ENCODE results near the gene TMEM233. TPM values are rescaled to one million over a fixed set of nuclear protein-coding genes. Genes with fewer than 3 reads are reported as not detected.
A peak's percentile ranks its signal among the peaks of the same experiment; 100 is the strongest.

The TMEM233 gene
- total and polyA plus RNA-seq, 2 experiments from 2014 or later = not detected

DNA sequence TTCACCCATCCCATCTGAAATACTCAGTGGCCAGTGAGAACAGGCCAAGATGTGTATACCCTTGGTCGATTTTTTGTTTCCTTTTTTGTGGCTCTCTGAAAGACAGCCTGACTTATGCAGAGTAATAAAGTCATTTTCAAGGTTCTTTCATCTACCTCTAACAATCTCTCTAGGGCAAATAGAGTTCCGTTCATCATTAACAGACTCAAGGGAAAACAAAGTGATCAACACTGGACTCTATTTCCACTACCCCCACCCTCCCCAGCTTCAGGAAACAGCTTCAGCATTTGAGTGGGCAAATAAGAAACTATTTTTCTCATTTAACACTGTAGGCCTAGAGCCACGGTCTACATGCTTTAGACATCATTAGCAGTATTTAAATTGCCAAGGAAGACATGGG lies 90.2 kb downstream of the TMEM233 start:
- no peaks in the 10 kb centered on the region for H3K9me3 ChIP-seq (ENCODE audit: low read depth)
- H3K9me2 ChIP-seq (replicated peaks; ENCODE audit: insufficient read depth) = no peaks in the 10 kb centered on the region
- H4K20me1 ChIP-seq (ENCODE audit: insufficient read depth, poor library complexity, severe bottlenecking) = no peaks in the 10 kb centered on the region
- TF ChIP-seq EZH2phosphoT487 (IDR thresholded peaks at IDR 0.05; ENCODE audit: low read depth, severe bottlenecking, unreplicated experiment) (no peak), EZH2 (IDR thresholded peaks at IDR 0.05; ENCODE audit: borderline replicate concordance) (no peak)
- TF ChIP-seq, protein P1, sequence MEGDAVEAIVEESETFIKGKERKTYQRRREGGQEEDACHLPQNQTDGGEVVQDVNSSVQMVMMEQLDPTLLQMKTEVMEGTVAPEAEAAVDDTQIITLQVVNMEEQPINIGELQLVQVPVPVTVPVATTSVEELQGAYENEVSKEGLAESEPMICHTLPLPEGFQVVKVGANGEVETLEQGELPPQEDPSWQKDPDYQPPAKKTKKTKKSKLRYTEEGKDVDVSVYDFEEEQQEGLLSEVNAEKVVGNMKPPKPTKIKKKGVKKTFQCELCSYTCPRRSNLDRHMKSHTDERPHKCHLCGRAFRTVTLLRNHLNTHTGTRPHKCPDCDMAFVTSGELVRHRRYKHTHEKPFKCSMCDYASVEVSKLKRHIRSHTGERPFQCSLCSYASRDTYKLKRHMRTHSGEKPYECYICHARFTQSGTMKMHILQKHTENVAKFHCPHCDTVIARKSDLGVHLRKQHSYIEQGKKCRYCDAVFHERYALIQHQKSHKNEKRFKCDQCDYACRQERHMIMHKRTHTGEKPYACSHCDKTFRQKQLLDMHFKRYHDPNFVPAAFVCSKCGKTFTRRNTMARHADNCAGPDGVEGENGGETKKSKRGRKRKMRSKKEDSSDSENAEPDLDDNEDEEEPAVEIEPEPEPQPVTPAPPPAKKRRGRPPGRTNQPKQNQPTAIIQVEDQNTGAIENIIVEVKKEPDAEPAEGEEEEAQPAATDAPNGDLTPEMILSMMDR (IDR thresholded peaks at IDR 0.05; ENCODE audit: poor library complexity) = no peak
- DNase-seq (ENCODE audit: low spot score) = peak; percentile 57
- no peaks in the 10 kb centered on the region for H3K27me3 ChIP-seq
- peaks cover 40% of the 10 kb centered on the region for H3K4me1 ChIP-seq (ENCODE audit: insufficient read depth)
- no peak overlapping the region for H3K4me3 ChIP-seq
- H3K27ac ChIP-seq = peak overlapping the region; percentile 90
- no peaks in the 10 kb centered on the region for H3K36me3 ChIP-seq (replicated peaks; ENCODE audit: insufficient read depth, low read depth)
- H3K4me2 ChIP-seq = peak overlapping the region; percentile 9
- no peak overlapping the region for H2AFZ ChIP-seq
- no peaks in the 10 kb centered on the region for H3K79me2 ChIP-seq
- 71% methylated on average over 3 of the region's 3 CpGs for WGBS (ENCODE audit: low lambda C conversion rate, missing lambda C conversion rate)

DNA sequence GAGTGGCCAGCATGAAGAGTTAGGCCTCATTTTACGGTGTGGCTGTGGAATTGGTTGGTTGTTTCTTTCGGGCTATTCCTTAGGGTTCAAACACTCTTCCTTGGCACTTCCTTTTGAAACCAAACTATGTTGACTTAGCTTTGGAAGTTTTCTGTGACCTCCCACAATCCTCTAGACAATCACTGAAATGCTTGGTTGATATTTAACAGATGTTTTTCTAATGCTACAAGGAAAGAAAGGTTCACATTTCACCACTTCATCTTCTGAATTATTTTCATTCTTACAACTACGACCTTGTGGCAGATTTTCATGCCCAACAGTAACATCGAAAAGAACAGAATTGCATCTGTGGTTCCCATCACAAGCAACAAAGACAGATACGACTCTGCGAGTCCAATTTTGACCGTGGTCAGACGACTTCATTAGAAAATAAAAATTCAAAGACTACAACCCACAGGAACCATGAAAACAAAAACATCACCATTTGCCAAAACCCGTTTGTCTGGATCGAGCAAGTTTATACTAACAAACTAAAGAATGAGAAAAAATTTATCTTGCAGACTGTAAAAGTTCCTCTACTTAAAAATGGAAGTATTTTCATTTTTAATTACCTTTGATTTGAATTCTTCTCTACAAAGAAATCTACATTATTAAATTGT lies 91.3 kb downstream of the TMEM233 start:
- DNase-seq (ENCODE audit: low spot score) = no peak
- H4K20me1 ChIP-seq (ENCODE audit: insufficient read depth, poor library complexity, severe bottlenecking) = no peaks in the 10 kb centered on the region
- H3K79me2 ChIP-seq = no peaks in the 10 kb centered on the region
- peak overlapping the region; percentile 90 for H3K27ac ChIP-seq
- peaks cover 36% of the 10 kb centered on the region for H3K4me1 ChIP-seq (ENCODE audit: insufficient read depth)
- H2AFZ ChIP-seq = no peak overlapping the region
- no peaks in the 10 kb centered on the region for H3K36me3 ChIP-seq (replicated peaks; ENCODE audit: insufficient read depth, low read depth)
- peak overlapping the region; percentile 43 for H3K4me2 ChIP-seq
- no peaks in the 10 kb centered on the region for H3K27me3 ChIP-seq
- no peaks in the 10 kb centered on the region for H3K9me3 ChIP-seq (ENCODE audit: low read depth)
- TF ChIP-seq EZH2phosphoT487 (IDR thresholded peaks at IDR 0.05; ENCODE audit: low read depth, severe bottlenecking, unreplicated experiment) (no peak), EZH2 (IDR thresholded peaks at IDR 0.05; ENCODE audit: borderline replicate concordance) (no peak)
- TF ChIP-seq, protein P1 (IDR thresholded peaks at IDR 0.05; ENCODE audit: poor library complexity) = no peak
- no peaks in the 10 kb centered on the region for H3K9me2 ChIP-seq (replicated peaks; ENCODE audit: insufficient read depth)
- no peak overlapping the region for H3K4me3 ChIP-seq
- WGBS (ENCODE audit: low lambda C conversion rate, missing lambda C conversion rate) = 73% methylated on average over 10 of the region's 10 CpGs

DNA sequence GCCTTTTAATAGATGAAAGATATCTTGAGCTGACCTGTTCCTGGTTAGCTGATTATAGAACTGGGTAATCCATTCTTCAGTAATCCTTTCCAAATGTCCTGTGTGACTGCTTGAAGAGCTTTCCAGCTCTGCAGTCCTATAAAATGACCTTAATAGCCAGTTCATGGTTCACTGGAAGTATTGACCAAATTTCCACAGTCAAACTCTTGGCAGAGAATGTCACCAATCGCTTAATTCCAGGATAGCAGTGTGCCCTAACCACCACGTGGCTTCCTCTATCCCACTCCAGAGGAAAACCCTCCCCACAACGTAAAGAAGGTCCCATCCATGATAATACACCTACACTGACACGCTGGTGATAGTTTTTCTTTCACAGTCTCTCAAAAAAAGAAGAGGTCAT lies 91.8 kb downstream of the TMEM233 start:
- H3K27ac ChIP-seq = peak overlapping the region; percentile 90
- no peaks in the 10 kb centered on the region for H3K27me3 ChIP-seq
- no peaks in the 10 kb centered on the region for H4K20me1 ChIP-seq (ENCODE audit: insufficient read depth, poor library complexity, severe bottlenecking)
- DNase-seq (ENCODE audit: low spot score) = no peak
- H3K4me2 ChIP-seq = peak overlapping the region; percentile 43
- H3K79me2 ChIP-seq = no peaks in the 10 kb centered on the region
- H2AFZ ChIP-seq = no peak overlapping the region
- no peak overlapping the region for H3K4me3 ChIP-seq
- no peaks in the 10 kb centered on the region for H3K36me3 ChIP-seq (replicated peaks; ENCODE audit: insufficient read depth, low read depth)
- H3K9me3 ChIP-seq (ENCODE audit: low read depth) = no peaks in the 10 kb centered on the region
- H3K9me2 ChIP-seq (replicated peaks; ENCODE audit: insufficient read depth) = no peaks in the 10 kb centered on the region
- TF ChIP-seq EZH2 (IDR thresholded peaks at IDR 0.05; ENCODE audit: borderline replicate concordance) (no peak), EZH2phosphoT487 (IDR thresholded peaks at IDR 0.05; ENCODE audit: low read depth, severe bottlenecking, unreplicated experiment) (no peak)
- TF ChIP-seq, protein P1 (IDR thresholded peaks at IDR 0.05; ENCODE audit: poor library complexity) = no peak
- H3K4me1 ChIP-seq (ENCODE audit: insufficient read depth) = peaks cover 36% of the 10 kb centered on the region
- 79% methylated on average over 4 of the region's 4 CpGs for WGBS (ENCODE audit: low lambda C conversion rate, missing lambda C conversion rate)
